Endothelial cell of umbilical vein (primary cell): Measurements from ENCODE around the gene BACH2.

Source experiments
- CTCF ChIP-seq, 2 donors: IDR thresholded peaks; 1 replicate in 1 of 2; 2 replicates in 1 of 2; pipeline ENCODE4 v1.5.1; 2011; ENCODE audit warnings: low read length in 2 of 2, mild to moderate bottlenecking in 2 of 2, moderate library complexity in 2 of 2, control low read depth in 1 of 2, inconsistent platforms in 1 of 2, low read depth in 1 of 2; ENCODE audit not compliant: insufficient read depth in 1 of 2; ENCODE audit errors: extremely low read depth in 1 of 2
- EZH2 ChIP-seq: IDR thresholded peaks from 2 replicates; pipeline ENCODE4 v1.6.1; 2012; ENCODE audit warnings: borderline replicate concordance, low read depth, mild to moderate bottlenecking, moderate library complexity, low read length, inconsistent platforms; ENCODE audit not compliant: severe bottlenecking
- FOS ChIP-seq: IDR thresholded peaks from 2 replicates; pipeline ENCODE4 v1.6.1; 2011; ENCODE audit warnings: mild to moderate bottlenecking, low read length, moderate library complexity, borderline replicate concordance; ENCODE audit not compliant: insufficient read depth
- JUN ChIP-seq: IDR thresholded peaks from 2 replicates; pipeline ENCODE4 v1.6.1; 2011; ENCODE audit warnings: borderline replicate concordance, low read depth; ENCODE audit not compliant: insufficient read length, insufficient read depth
- MAX ChIP-seq: IDR thresholded peaks from 2 replicates; pipeline ENCODE4 v1.6.1; 2011; ENCODE audit not compliant: insufficient read depth, insufficient read length
- MYC ChIP-seq: IDR thresholded peaks from one replicate; pipeline ENCODE4 v1.6.1; 2011; ENCODE audit warnings: mild to moderate bottlenecking, low read depth, low read length
- POLR2A ChIP-seq: IDR thresholded peaks from 2 replicates; pipeline ENCODE4 v1.6.1; 2012; ENCODE audit warnings: low read depth, mild to moderate bottlenecking, control low read depth, low read length
- POLR2AphosphoS5 ChIP-seq: IDR thresholded peaks from 2 replicates; pipeline ENCODE4 v1.6.1; 2012; ENCODE audit warnings: low read depth, mild to moderate bottlenecking, control low read depth, low read length, moderate library complexity; ENCODE audit not compliant: insufficient read depth

GRCh38 chr6:90158936-90159335, 137.7 kb downstream of the BACH2 start:
- TF ChIP-seq POLR2AphosphoS5 (no peak), CTCF (IDR thresholded peaks at IDR 0.05; ENCODE audit: extremely low read depth in 1 of 2, insufficient read depth in 1 of 2, low read depth in 1 of 2, low read length in 2 of 2) (no peak), POLR2A (no peak), MAX (no peak), FOS (no peak), EZH2 (no peak), JUN (no peak), MYC (no peak)
